PC-9 (cell line): ENCODE results near the gene LYSMD1. TPM values are rescaled to one million over a fixed set of nuclear protein-coding genes. Genes with fewer than 3 reads are reported as not detected.

ENCODE experiments used
- BruUV-seq: library from RNA; stranded (reverse); fragments of 400-500 nt; replicated peaks from 2 replicates; lab custom pipeline; 2021; lab: Mats Ljungman, UMichigan
- CTCF ChIA-PET: fragments of 300-600 bp; sonication (Branson Sonifier 250); formaldehyde crosslinking; loops from one replicate; lab custom pipeline; 2022; ENCODE audit warnings: antibody characterized with exemption; lab: Charles Lee
- POLR2A ChIA-PET: fragments of 300-600 bp; sonication (Branson Sonifier 250); formaldehyde crosslinking; loops from one replicate; lab custom pipeline; 2022; ENCODE audit warnings: antibody characterized with exemption; ENCODE audit not compliant: unreplicated experiment; lab: Charles Lee
- DNase-seq, 2 experiments: peaks; one replicate each; pipeline versions ENCODE4 v3.0.0 to v3.0.0-alpha.2; 2015 to 2022; ENCODE audit warnings: mixed read lengths in 1 of 2
- H2AFZ ChIP-seq: fragments of 200-600 bp; sonication (generic); 2 replicates; pipeline ENCODE4 v1.8.1; 2017; ENCODE audit warnings: antibody characterized with exemption
- H3F3A ChIP-seq: fragments of 200-600 bp; sonication (generic); 2 replicates; pipeline ENCODE4 v1.8.1; 2017; ENCODE audit warnings: antibody characterized with exemption, mild to moderate bottlenecking, low read depth; ENCODE audit not compliant: insufficient read depth
- H3K27ac ChIP-seq: fragments of 200-600 bp; sonication (generic); 2 replicates; pipeline ENCODE4 v1.6.1; 2016; ENCODE audit warnings: mixed run types
- H3K27me3 ChIP-seq: fragments of 200-600 bp; sonication (generic); 2 replicates; pipeline ENCODE4 v1.6.1; 2016; ENCODE audit warnings: low read depth, mixed run types; ENCODE audit not compliant: insufficient read depth
- H3K36me3 ChIP-seq: fragments of 200-600 bp; sonication (generic); 2 replicates; pipeline ENCODE4 v1.6.1; 2016; ENCODE audit warnings: low read depth, mixed run types
- H3K4me1 ChIP-seq: fragments of 200-600 bp; sonication (generic); replicated peaks from 2 replicates; pipeline ENCODE4 v1.6.1; 2016; ENCODE audit warnings: mixed run types; ENCODE audit not compliant: insufficient read depth
- H3K4me2 ChIP-seq: fragments of 200-600 bp; sonication (generic); 2 replicates; pipeline ENCODE4 v1.6.1; 2017; ENCODE audit warnings: mixed run types
- H3K4me3 ChIP-seq: fragments of 200-600 bp; sonication (generic); 2 replicates; pipeline ENCODE4 v1.6.1; 2016; ENCODE audit warnings: mixed run types
- H3K79me2 ChIP-seq: fragments of 200-600 bp; sonication (generic); 2 replicates; pipeline ENCODE4 v1.6.1; 2017; ENCODE audit warnings: low read depth, mixed run types
- H3K9me2 ChIP-seq: fragments of 200-600 bp; sonication (generic); 2 replicates; pipeline ENCODE4 v1.8.1; 2017; ENCODE audit warnings: mild to moderate bottlenecking; ENCODE audit not compliant: insufficient read depth
- H3K9me3 ChIP-seq: fragments of 200-600 bp; sonication (generic); 2 replicates; pipeline ENCODE4 v1.8.1; 2016; ENCODE audit warnings: low read depth; ENCODE audit not compliant: insufficient read depth
- H4K20me1 ChIP-seq: fragments of 200-600 bp; sonication (generic); 2 replicates; pipeline ENCODE4 v1.8.1; 2017; ENCODE audit not compliant: insufficient read depth
- CTCF ChIP-seq: fragments of 200-600 bp; sonication (generic); conservative IDR thresholded peaks from 2 replicates; pipeline ENCODE4 v1.6.1; 2017; ENCODE audit warnings: mixed run types, antibody characterized with exemption, mild to moderate bottlenecking, moderate library complexity
- EZH2 ChIP-seq: fragments of 200-600 bp; sonication (generic); IDR thresholded peaks from 2 replicates; pipeline ENCODE4 v1.8.0; 2017; ENCODE audit warnings: antibody characterized with exemption, low read depth
- intact Hi-C: fragments of 100-400 bp; cut with micrococcal nuclease; formaldehyde crosslinking; loops from one replicate; pipeline ENCODE4 v1.10.0; 2022; ENCODE audit not compliant: unreplicated experiment
- total RNA-seq: library from RNA; stranded (reverse); gene quantifications from 2 replicates; pipeline ENCODE4 v1.2.3, GENCODE V29; 2021

Gene LYSMD1
- total RNA-seq, 1 experiment from 2014 or later, result 7.6 TPM

GRCh38 chr1:151175863-151176262 is 10.2 kb upstream of the LYSMD1 start, which contains the start of gene TMOD4:
Gene TMOD4 (minus strand): TSS chr1:151175981. CDS start chr1:151174875, 1,106 bp downstream.
- Histone ChIP-seq H3K36me3 (peaks cover 6% of the 10 kb centered on the region; the same call in 1 of the 2 replicates), H3K9me2 (no peaks in the 10 kb centered on the region), H2AFZ (no peak within 1 kb of the TSS), H3K4me1 (no peaks in the 10 kb centered on the region), H3K9me3 (no peaks in the 10 kb centered on the region), H3K4me3 (no peak within 1 kb of the TSS), H4K20me1 (no peaks in the 10 kb centered on the region), H3K79me2 (no peaks in the 10 kb centered on the region), H3K4me2 (no peak within 1 kb of the TSS), H3K27me3 (no peaks in the 10 kb centered on the region), H3F3A (peaks cover 5% of the 10 kb centered on the region; the same call in 1 of the 2 replicates), H3K27ac (no peak within 1 kb of the TSS)
- DNase-seq, result no peak
- CTCF ChIA-PET, result no interaction called here
- TF ChIP-seq EZH2, result no peak
- peak; percentile 64 for TF ChIP-seq CTCF
- POLR2A ChIA-PET, result interaction anchor here (0.6 kb wide), 1 partner anchor 548 kb away, joined by 12 read pairs; no protein-coding TSS in a partner anchor
- intact Hi-C loops, result no loop called here
- BruUV-seq, result no TSS peak

GRCh38 chr1:151175041-151175741 is 9.5 kb upstream of the LYSMD1 start:
- ChIA-PET POLR2A (interaction anchor here (0.6 kb wide), 2 partner anchors 139 to 547 kb away, joined by 5 to 12 read pairs; partner anchors contain the start of gene BNIPL), CTCF (no interaction called here)
- H3K9me3 ChIP-seq, result no peaks in the 10 kb centered on the region
- H3K4me3 ChIP-seq, result no peak overlapping the region
- intact Hi-C loops, result no loop called here
- H3K27me3 ChIP-seq, result no peaks in the 10 kb centered on the region
- H3F3A ChIP-seq, result peaks cover 5% of the 10 kb centered on the region; the same call in 1 of the 2 replicates
- H3K4me2 ChIP-seq, result no peak overlapping the region
- no peak for TF ChIP-seq CTCF
- TF ChIP-seq EZH2, result no peak
- no peak for DNase-seq
- H3K9me2 ChIP-seq, result no peaks in the 10 kb centered on the region
- no peak overlapping the region for H2AFZ ChIP-seq
- no peak overlapping the region for H3K27ac ChIP-seq
- no TSS peak for BruUV-seq
- no peaks in the 10 kb centered on the region for H3K4me1 ChIP-seq
- H4K20me1 ChIP-seq, result no peaks in the 10 kb centered on the region
- 0 out of 2 replicates have a peak, but pooled peaks cover 4% of the 10 kb centered on the region for H3K36me3 ChIP-seq
- no peaks in the 10 kb centered on the region for H3K79me2 ChIP-seq

- peaks cover 14% of the 10 kb centered on the region for H3K79me2 ChIP-seq
- no peak overlapping the region for H3K4me2 ChIP-seq
- CTCF ChIA-PET, result no interaction called here
- H4K20me1 ChIP-seq, result no peaks in the 10 kb centered on the region
- intact Hi-C loops, result no loop called here
- no peak overlapping the region for H3K27ac ChIP-seq
- H3F3A ChIP-seq, result peaks cover 9% of the 10 kb centered on the region; the same call in 1 of the 2 replicates
- H3K4me1 ChIP-seq, result peaks cover 7% of the 10 kb centered on the region; the same call in 1 of the 2 replicates
- no peak for TF ChIP-seq CTCF
- POLR2A ChIA-PET, result interaction anchor here (0.6 kb wide), 1 partner anchor 157 kb away, joined by 3 read pairs; no protein-coding TSS in a partner anchor
- no peaks in the 10 kb centered on the region for H3K9me2 ChIP-seq
- no peak overlapping the region for H3K4me3 ChIP-seq
- H2AFZ ChIP-seq, result no peak overlapping the region
- BruUV-seq, result no TSS peak
- no peak for DNase-seq
- H3K36me3 ChIP-seq, result no peaks in the 10 kb centered on the region
- H3K27me3 ChIP-seq, result no peaks in the 10 kb centered on the region
- no peaks in the 10 kb centered on the region for H3K9me3 ChIP-seq
Measured at GRCh38 chr1:151171190-151171589, 5.5 kb upstream of the LYSMD1 start.
